Mesothelial cell of epicardium (in vitro differentiated cells): ENCODE data around the gene CACNA1C. TPM values are rescaled to one million over a fixed set of nuclear protein-coding genes. Genes with fewer than 3 reads are reported as not detected.

Experiments used
- DNase-seq, 2 experiments: peaks; one replicate each; pipeline ENCODE4 v3.0.0; 2021; ENCODE audit warnings: low spot score in 2 of 2; ENCODE audit not compliant: unreplicated experiment in 2 of 2
- H3K27ac Mint-ChIP-seq: 2 replicates; pipeline ENCODE4 v1.8.0; 2021; ENCODE audit warnings: mixed read lengths
- H3K27me3 Mint-ChIP-seq: 2 replicates; pipeline ENCODE4 v1.8.0; 2021; ENCODE audit warnings: low read depth, mixed read lengths
- H3K36me3 Mint-ChIP-seq: 2 replicates; pipeline ENCODE4 v1.8.0; 2021; ENCODE audit warnings: mixed read lengths
- H3K4me1 Mint-ChIP-seq: 2 replicates; pipeline ENCODE4 v1.8.0; 2021; ENCODE audit warnings: mixed read lengths
- H3K4me3 Mint-ChIP-seq: 2 replicates; pipeline ENCODE4 v1.8.0; 2021; ENCODE audit warnings: mild to moderate bottlenecking, moderate library complexity, mixed read lengths
- H3K9me3 Mint-ChIP-seq: 2 replicates; pipeline ENCODE4 v1.8.0; 2021; ENCODE audit warnings: mixed read lengths
- CTCF ChIP-seq: fragments of 200-600 bp; sonication (generic); IDR thresholded peaks from one replicate; pipeline ENCODE4 v1.5.0; 2021; ENCODE audit warnings: antibody characterized with exemption; ENCODE audit not compliant: unreplicated experiment
- total RNA-seq: library from RNA; stranded (reverse); gene quantifications from 3 replicates; pipeline ENCODE4 v1.2.1, GENCODE V29; 2021

CACNA1C gene
- total RNA-seq, 1 donor from 2014 or later: 33.6 TPM

GRCh38 chr12:2608608-2608945 is 555.8 kb downstream of the CACNA1C start:
- H3K36me3 Mint-ChIP-seq: peaks cover 34% of the 10 kb centered on the region
- no peak for DNase-seq
- no peaks in the 10 kb centered on the region for H3K27me3 Mint-ChIP-seq
- H3K4me1 Mint-ChIP-seq: no peaks in the 10 kb centered on the region
- H3K9me3 Mint-ChIP-seq: no peaks in the 10 kb centered on the region
- no peak overlapping the region for H3K4me3 Mint-ChIP-seq
- H3K27ac Mint-ChIP-seq: no peak overlapping the region
- no peak for TF ChIP-seq CTCF

- no peak for DNase-seq
- TF ChIP-seq CTCF: no peak
- H3K4me3 Mint-ChIP-seq: no peak overlapping the region
- peaks cover 34% of the 10 kb centered on the region for H3K36me3 Mint-ChIP-seq
- H3K27ac Mint-ChIP-seq: no peak overlapping the region
- H3K27me3 Mint-ChIP-seq: no peaks in the 10 kb centered on the region
- no peaks in the 10 kb centered on the region for H3K4me1 Mint-ChIP-seq
- H3K9me3 Mint-ChIP-seq: no peaks in the 10 kb centered on the region
Observed at GRCh38 chr12:2609020-2609419, 556.2 kb downstream of the CACNA1C start.

GRCh38 chr12:2610358-2610757 is 557.6 kb downstream of the CACNA1C start:
- Mint-ChIP-seq H3K4me3 (no peak overlapping the region), H3K27me3 (no peaks in the 10 kb centered on the region), H3K36me3 (peaks cover 34% of the 10 kb centered on the region), H3K9me3 (no peaks in the 10 kb centered on the region), H3K4me1 (peaks cover 3% of the 10 kb centered on the region), H3K27ac (no peak overlapping the region)
- no peak for DNase-seq
- no peak for TF ChIP-seq CTCF

- no peak overlapping the region for H3K4me3 Mint-ChIP-seq
- no peak for TF ChIP-seq CTCF
- peaks cover 13% of the 10 kb centered on the region for H3K4me1 Mint-ChIP-seq
- no peak for DNase-seq
- H3K36me3 Mint-ChIP-seq: peaks cover 26% of the 10 kb centered on the region
- no peaks in the 10 kb centered on the region for H3K27me3 Mint-ChIP-seq
- no peak overlapping the region for H3K27ac Mint-ChIP-seq
- no peaks in the 10 kb centered on the region for H3K9me3 Mint-ChIP-seq
Observed at GRCh38 chr12:2613326-2614073, 560.7 kb downstream of the CACNA1C start.

- Mint-ChIP-seq H3K27me3 (no peaks in the 10 kb centered on the region), H3K27ac (no peak overlapping the region), H3K36me3 (peaks cover 27% of the 10 kb centered on the region), H3K4me1 (peaks cover 13% of the 10 kb centered on the region), H3K9me3 (no peaks in the 10 kb centered on the region), H3K4me3 (no peak overlapping the region)
- DNase-seq: no peak
- TF ChIP-seq CTCF: no peak
Observed at GRCh38 chr12:2614341-2614740, 561.6 kb downstream of the CACNA1C start.
